Stimulated activated CD8-positive, alpha-beta memory T cell treated with anti-CD3 and anti-CD28 coated beads, Interleukin-7, amount 100 ng/mL, for 4 hours (primary cell): ENCODE measurements around the gene GLG1.
"Not testable (repeated sequence)": the region's sequence is repeated elsewhere in the genome, so short reads cannot be mapped to it uniquely, and the experiment has no call there.

Experiments
- DNase-seq, 2 donors: peaks; one replicate each; pipeline ENCODE4 v3.0.0-alpha.2; 2020; ENCODE audit warnings: low read depth in 2 of 2

The GLG1 gene

DNA sequence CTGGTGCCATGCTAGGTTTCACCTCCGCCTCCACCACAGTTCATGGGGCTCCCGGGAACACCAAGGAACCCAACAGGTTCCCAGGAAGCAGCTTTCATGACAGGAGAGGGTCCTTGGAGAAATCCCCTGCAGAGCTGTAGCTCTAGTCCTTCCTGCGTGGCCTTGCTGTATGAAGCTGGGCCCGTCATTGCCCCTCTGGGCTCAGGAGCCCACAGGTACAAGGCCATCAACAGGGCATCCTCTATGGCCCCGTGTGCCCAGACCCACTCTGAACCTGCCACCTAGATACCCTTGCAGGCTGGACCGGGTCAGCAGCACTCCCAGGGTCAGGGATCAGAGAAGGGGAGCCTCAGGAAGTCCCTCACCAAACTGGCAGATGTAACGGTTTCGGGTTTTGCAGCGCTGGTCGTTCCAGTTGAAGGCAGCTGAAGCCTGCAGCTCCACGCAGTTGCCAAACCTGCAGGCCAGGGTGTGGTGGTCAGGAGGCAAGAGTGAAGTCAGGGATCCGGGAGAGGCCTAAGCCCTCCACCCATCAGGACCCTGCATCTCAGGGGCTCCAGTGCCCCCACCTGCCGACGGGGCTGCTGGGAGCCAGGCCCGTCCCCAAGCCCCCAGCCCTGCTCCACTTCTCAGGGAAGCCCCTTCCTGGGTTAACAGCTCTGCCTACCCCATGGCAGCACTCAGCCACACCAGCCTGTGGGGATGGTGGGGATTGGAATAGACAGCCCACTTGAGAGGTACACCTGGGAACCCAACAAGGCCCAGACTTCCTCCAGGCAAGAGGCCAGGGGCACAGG is 197.5 kb downstream of the GLG1 start:
- not testable (repeated sequence) for DNase-seq

DNA sequence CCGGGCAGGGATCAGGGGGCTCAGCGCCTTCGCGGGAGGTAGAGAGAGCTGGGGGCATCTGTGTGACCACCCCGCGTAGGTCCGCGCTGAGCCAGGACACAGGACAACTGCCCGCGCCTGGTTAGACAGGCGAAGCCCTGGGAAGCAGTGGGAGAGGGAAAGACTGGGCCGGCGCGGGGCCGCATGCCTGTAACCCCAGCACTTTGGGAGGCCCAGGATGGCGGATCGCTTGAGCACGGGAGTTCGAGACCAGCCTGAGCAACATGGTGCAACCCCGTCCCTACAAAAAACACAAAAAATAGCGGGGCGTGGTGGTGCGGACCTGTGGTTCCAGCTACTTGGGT is 199.6 kb downstream of the GLG1 start:
- not testable (repeated sequence) for DNase-seq

DNA sequence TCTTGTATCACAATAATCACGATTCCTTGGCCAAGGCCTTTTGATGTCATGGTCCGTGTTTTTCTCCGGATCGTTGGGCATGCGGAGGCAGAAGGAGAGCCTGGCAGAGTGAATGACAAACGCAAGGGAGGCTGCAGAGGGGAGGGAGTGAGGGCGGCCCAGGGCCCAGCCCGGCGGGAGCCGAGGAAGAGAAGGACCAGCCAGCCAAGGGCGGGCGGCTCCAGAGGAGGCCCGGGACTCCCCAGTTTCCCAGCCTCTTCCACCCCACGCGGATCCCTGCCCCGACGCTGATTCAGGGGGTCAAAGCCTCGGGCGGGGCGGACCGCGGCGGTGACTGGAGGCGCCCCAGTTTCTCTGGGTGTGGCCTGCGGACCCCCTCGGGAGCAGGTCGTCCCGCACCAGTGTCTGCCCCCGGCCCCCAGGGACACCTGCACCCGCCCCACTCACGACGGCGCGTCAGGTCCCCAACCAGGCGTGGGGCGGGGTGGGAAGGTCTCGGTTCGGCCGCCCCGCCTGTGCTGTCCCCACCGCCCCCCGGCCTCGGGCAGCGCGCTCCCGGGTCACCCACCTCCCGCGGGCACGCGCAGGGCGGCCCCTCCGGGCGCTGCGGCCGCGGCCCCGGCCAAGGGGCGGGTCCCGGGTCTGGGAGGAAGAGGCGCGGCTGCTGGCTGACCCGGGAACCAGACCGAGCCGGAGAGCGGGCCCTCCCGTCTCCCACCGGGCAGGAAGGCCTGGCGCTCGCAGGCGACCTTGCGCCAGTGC is 200.1 kb downstream of the GLG1 start:
- not testable (repeated sequence) for DNase-seq

DNA sequence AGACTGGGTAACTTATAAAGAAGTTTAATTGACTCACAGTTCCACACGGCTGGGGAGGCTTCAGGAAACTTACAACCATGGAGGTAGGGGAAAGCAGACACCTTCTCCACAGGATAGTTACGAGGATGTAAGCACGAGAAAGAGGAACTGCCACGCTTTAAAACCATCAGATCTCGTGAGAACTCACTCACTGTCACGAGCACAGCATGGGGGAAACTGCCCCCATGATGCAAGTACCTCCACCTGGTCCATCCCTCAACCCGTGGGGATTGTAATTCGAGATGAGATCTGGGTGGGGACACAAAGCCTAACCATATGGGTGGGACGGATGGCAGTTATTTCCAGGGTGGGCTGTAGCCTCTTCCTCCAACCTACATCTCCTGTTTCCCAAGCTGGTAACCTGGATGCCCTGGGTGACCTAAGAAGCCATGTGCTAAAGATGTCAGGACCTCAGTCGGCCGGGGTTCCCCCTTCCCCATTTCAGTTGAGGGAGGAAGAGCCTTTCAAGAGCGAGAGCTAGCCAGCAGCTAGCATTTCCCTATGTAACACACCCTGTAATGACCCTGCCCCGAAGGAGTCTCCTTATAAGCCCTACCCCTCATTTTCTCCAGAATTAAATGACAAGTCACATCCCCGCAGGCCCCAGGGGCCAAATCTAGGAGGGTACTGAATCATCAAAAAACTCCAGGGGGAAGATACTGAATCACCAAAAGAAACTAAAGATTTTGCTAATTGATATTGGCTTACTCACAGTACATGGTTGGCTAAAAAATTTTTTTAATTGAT is 202.6 kb downstream of the GLG1 start:
- not testable (repeated sequence) for DNase-seq

DNA sequence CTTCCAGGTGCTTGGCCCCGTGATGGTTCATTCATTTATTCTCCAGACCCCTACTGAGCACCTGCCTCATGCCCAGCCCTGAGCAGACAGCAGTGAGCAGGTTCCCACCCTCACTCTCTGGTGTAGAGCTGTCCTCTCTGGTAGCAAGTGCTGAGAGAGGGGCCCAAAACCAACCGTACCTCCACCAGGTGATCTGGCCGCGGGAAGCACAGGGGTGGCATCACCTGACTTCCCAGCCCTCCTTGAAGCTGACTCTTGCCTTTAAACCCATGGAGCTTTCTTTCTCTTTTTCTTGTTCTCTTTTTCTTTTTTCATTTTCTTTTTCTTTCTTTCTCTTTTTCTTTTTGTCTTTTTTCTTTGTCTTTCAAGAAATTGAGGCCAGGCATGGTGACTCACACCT is 206.7 kb downstream of the GLG1 start:
- not testable (repeated sequence) for DNase-seq

DNA sequence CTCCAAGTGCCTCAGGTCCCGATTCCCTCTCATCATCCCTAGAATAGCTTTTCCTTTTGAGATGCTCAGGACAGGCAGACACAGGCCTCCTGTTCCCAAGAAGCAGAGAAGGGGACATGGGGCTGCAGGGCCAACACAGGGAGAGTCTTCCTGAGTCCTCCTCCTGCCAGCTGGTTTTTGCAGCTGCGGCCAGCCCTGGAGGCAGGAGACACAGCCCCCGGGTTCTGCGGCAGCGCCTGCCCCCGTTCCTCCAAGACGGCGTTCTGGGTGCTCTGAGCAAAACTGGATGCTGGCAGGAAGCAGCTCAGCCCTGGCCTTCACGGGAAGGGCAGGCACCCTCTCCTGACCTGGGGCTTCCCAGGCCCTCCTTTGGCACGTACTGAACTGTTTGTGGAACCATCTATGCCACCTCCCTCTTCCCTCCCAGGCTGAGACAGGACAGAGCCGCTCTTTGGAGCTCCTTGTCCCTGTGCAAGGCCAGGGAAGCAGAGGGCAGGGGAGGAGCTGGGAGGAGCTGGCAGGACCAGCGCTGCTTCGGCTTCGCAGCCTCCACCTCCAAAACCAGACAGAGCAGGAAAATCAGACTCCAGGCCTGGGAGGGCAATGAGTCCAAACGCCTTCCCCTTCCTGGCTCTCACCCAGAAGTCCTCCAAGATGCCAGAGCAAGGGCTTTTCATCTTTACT is 208.6 kb downstream of the GLG1 start:
- DNase-seq: not testable (repeated sequence)
